ENCODE data around the gene TENM4. TPM values are rescaled to one million over a fixed set of nuclear protein-coding genes. Genes with fewer than 3 reads are reported as not detected.
A peak's percentile ranks its signal among the peaks of the same experiment; 100 is the strongest.
"Not testable (repeated sequence)": the region's sequence is repeated elsewhere in the genome, so short reads cannot be mapped to it uniquely, and the experiment has no call there.

The TENM4 gene
- polyA plus RNA-seq, 10 donors = 6.1 to 11.6 (median 8.4) TPM

- DNase-seq = no peak
Observed at GRCh38 chr11:79209540-79210266, 231.1 kb downstream of the TENM4 start.

- no peak for DNase-seq
Observed at GRCh38 chr11:79208126-79208525, 232.7 kb downstream of the TENM4 start.

- no peak for DNase-seq
Observed at GRCh38 chr11:79206951-79207350, 233.9 kb downstream of the TENM4 start.

- DNase-seq = no peak
Observed at GRCh38 chr11:79205786-79206185, 235.0 kb downstream of the TENM4 start.

GRCh38 chr11:79201677-79202347, 239.0 kb downstream of the TENM4 start:
- no peak for DNase-seq

- DNase-seq = no peak
Observed at GRCh38 chr11:79200398-79201070, 240.3 kb downstream of the TENM4 start.

- DNase-seq = no peak
Observed at GRCh38 chr11:79199729-79200354, 241.0 kb downstream of the TENM4 start.

GRCh38 chr11:79198898-79199250, 242.0 kb downstream of the TENM4 start:
- DNase-seq = no peak

- DNase-seq = no peak
Observed at GRCh38 chr11:79198203-79198897, 242.5 kb downstream of the TENM4 start.

- no peak for DNase-seq
Observed at GRCh38 chr11:79196950-79197349, 243.9 kb downstream of the TENM4 start.

- DNase-seq = no peak
Observed at GRCh38 chr11:79195209-79195608, 245.6 kb downstream of the TENM4 start.

- DNase-seq = no peak
Observed at GRCh38 chr11:79193663-79194310, 247.0 kb downstream of the TENM4 start.

GRCh38 chr11:79192836-79193235, 248.0 kb downstream of the TENM4 start:
- no peak for DNase-seq

- DNase-seq = not testable (repeated sequence)
Observed at GRCh38 chr11:79191716-79192115, 249.1 kb downstream of the TENM4 start.

- not testable (repeated sequence) for DNase-seq
Observed at GRCh38 chr11:79190553-79190952, 250.3 kb downstream of the TENM4 start.

GRCh38 chr11:79189601-79190000, 251.2 kb downstream of the TENM4 start:
- DNase-seq = no peak

GRCh38 chr11:79189055-79189454, 251.8 kb downstream of the TENM4 start:
- no peak for DNase-seq

- DNase-seq = no peak
Observed at GRCh38 chr11:79186669-79187068, 254.2 kb downstream of the TENM4 start.

GRCh38 chr11:79185351-79185750, 255.5 kb downstream of the TENM4 start:
- no peak for DNase-seq

GRCh38 chr11:79184285-79184684, 256.5 kb downstream of the TENM4 start:
- no peak for DNase-seq

GRCh38 chr11:79182794-79183193, 258.0 kb downstream of the TENM4 start:
- peak in 2 of 3 donors; percentile 22 to 86 for DNase-seq
